Measurements from ENCODE around the gene ARHGAP5. TPM values are rescaled to one million over a fixed set of nuclear protein-coding genes. Genes with fewer than 3 reads are reported as not detected.

Gene ARHGAP5
- total and polyA plus RNA-seq, 9 of the 15 experiments (the other 6 are each of a cell fraction or from before 2014, with no cell fraction given), result 3.1 to 21.8 (median 12.1) TPM

DNA sequence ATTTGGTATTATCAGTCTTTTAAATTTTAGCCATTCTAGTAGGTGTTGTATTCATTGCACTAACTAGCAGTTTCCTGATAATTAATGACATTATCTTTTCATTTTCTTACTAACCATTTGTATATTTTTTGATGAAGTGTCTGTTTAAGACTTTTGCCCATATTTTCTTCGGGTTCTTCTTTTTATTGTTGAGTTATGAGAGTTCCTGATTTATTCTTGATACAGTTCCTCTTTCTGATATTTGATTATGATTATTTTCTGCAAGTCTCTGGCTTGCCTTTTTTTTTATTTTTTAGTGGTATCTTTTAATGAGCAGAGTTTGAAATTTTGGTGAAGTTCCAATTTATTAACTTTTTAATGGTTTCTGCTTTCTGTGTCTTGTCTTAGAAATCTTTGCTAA lies 118.5 kb downstream of the ARHGAP5 start:
- no TSS peak for BruUV-seq (replicated peaks)
- POLR2A ChIA-PET, result no interaction called here

More for the DNA sequence above, 118.5 kb downstream of the ARHGAP5 start:
- no peaks in the 10 kb centered on the region for H3K36me3 ChIP-seq (ENCODE audit: control insufficient read depth, insufficient read depth, low read length)
- H3K4me2 ChIP-seq (ENCODE audit: insufficient read depth, low read length), result no peak overlapping the region
- no peaks in the 10 kb centered on the region for H3K9me3 ChIP-seq (replicated peaks; ENCODE audit: control insufficient read depth, insufficient read depth, low read depth, low read length)
- no peaks in the 10 kb centered on the region; a peak in 1 of 5 replicates for H3K4me1 ChIP-seq (replicated peaks in 1 of 2; ENCODE audit: control insufficient read depth in 2 of 2, insufficient read depth in 2 of 2, low read length in 2 of 2)
- H3K79me2 ChIP-seq (ENCODE audit: control insufficient read depth, insufficient read depth, low read length), result no peaks in the 10 kb centered on the region
- FAIRE-seq (no peak), DNase-seq (ENCODE audit: extremely low read depth in 1 of 4, low spot score in 3 of 4) (no peak), ATAC-seq (no peak)
- in situ Hi-C loops (cut with MboI) (no loop called here), intact Hi-C loops (cut with micrococcal nuclease) (no loop called here)
- H3K4me3 ChIP-seq, result no peak overlapping the region
- H3K27me3 ChIP-seq (ENCODE audit: control insufficient read depth in 2 of 2, insufficient read depth in 2 of 2, low read length in 2 of 2), result no peaks in the 10 kb centered on the region; a peak in 1 of 5 replicates
- H2AFZ ChIP-seq (ENCODE audit: low read depth, low read length), result no peak overlapping the region
- H3K9ac ChIP-seq (ENCODE audit: insufficient read depth in 1 of 2, low read depth in 2 of 2, low read length in 2 of 2), result no peak overlapping the region
- no peaks in the 10 kb centered on the region for H3K9me1 ChIP-seq (ENCODE audit: control insufficient read depth, insufficient read depth, low read length)
- TF ChIP-seq POLR2H (tag; IDR thresholded peaks at IDR 0.05; ENCODE audit: low read depth), result no peak
- TF ChIP-seq, protein P1, sequence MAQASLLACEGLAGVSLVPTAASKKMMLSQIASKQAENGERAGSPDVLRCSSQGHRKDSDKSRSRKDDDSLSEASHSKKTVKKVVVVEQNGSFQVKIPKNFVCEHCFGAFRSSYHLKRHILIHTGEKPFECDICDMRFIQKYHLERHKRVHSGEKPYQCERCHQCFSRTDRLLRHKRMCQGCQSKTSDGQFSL (CRISPR knock-in tag; IDR thresholded peaks at IDR 0.05), result no peak
- TF ChIP-seq, protein P1 (tag; IDR thresholded peaks at IDR 0.05), result no peak
- TF ChIP-seq ZSCAN32 (CRISPR knock-in tag; IDR thresholded peaks at IDR 0.05), result no peak
- TF ChIP-seq MED1 (CRISPR knock-in tag; IDR thresholded peaks at IDR 0.05; ENCODE audit: borderline replicate concordance), result no peak
- no peak for TF ChIP-seq MAZ (CRISPR knock-in tag; conservative IDR thresholded peaks at IDR 0.05 in 1 of 2, IDR thresholded peaks at IDR 0.05 in 1 of 2)
- TF ChIP-seq ZNF408 (CRISPR knock-in tag; IDR thresholded peaks at IDR 0.05; ENCODE audit: low read depth), result no peak
- no peak for TF ChIP-seq TCF7 (IDR thresholded peaks at IDR 0.05; ENCODE audit: borderline replicate concordance)
- no peak for TF ChIP-seq ADNP (tag; IDR thresholded peaks at IDR 0.05)
- TF ChIP-seq, protein P2, sequence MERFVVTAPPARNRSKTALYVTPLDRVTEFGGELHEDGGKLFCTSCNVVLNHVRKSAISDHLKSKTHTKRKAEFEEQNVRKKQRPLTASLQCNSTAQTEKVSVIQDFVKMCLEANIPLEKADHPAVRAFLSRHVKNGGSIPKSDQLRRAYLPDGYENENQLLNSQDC (CRISPR knock-in tag; IDR thresholded peaks at IDR 0.05), result no peak
- TF ChIP-seq MECOM (CRISPR knock-in tag; IDR thresholded peaks at IDR 0.05), result no peak
- no peak for TF ChIP-seq ZNF584 (CRISPR knock-in tag; IDR thresholded peaks at IDR 0.05; ENCODE audit: low read depth)
- no peaks in the 10 kb centered on the region for H4K20me1 ChIP-seq (replicated peaks; ENCODE audit: control insufficient read depth, insufficient read depth, low read length)
- H3K27ac ChIP-seq (ENCODE audit: extremely low read depth, low read depth, low read length), result no peak overlapping the region
- WGBS (ENCODE audit: insufficient coverage, low coverage, missing lambda C conversion rate), result 11% methylated on average over 1 of the region's 1 CpG
- CTCF ChIA-PET (ENCODE audit: low intra/inter-chr PET ratio), result no interaction called here

All from K562 (cell line).